Measurements from ENCODE around the gene ACTA1. TPM values are rescaled to one million over a fixed set of nuclear protein-coding genes. Genes with fewer than 3 reads are reported as not detected.

ACTA1 gene
- total RNA-seq, 6 donors from 2014 or later, result 0.17 to 0.26 TPM; not detected in 4

GRCh38 chr1:229466887-229467286, 33.0 kb upstream of the ACTA1 start:
- DNase-seq (no peak), ATAC-seq (ENCODE audit: low FRiP score in 2 of 2) (no peak)
- 91 to 97% methylated on average over 1 of the region's 1 CpG for WGBS, 2 donors
- no peak overlapping the region for H3K27ac ChIP-seq
- H3K36me3 ChIP-seq, result peaks cover 22 to 86% (median 62%) of the 10 kb centered on the region in 4 donors
- H3K4me3 ChIP-seq, result no peak overlapping the region
- H3K27me3 ChIP-seq, result no peaks in the 10 kb centered on the region
- H3K4me1 ChIP-seq, result no peaks in the 10 kb centered on the region
- H3K9me3 ChIP-seq, result no peaks in the 10 kb centered on the region
- TF ChIP-seq CTCF (IDR thresholded peaks at IDR 0.05), result no peak
- TF ChIP-seq EP300 (IDR thresholded peaks at IDR 0.05), result no peak
- no peak for TF ChIP-seq POLR2A (IDR thresholded peaks at IDR 0.05)
- TF ChIP-seq POLR2AphosphoS5 (IDR thresholded peaks at IDR 0.05), result no peak

GRCh38 chr1:229464672-229465071, 30.8 kb upstream of the ACTA1 start:
- H3K27me3 ChIP-seq, result no peaks in the 10 kb centered on the region
- H3K9me3 ChIP-seq, result no peaks in the 10 kb centered on the region
- peaks cover 23 to 89% (median 67%) of the 10 kb centered on the region in 4 donors for H3K36me3 ChIP-seq
- TF ChIP-seq EP300 (IDR thresholded peaks at IDR 0.05) (no peak), POLR2A (IDR thresholded peaks at IDR 0.05) (no peak), CTCF (IDR thresholded peaks at IDR 0.05) (no peak), POLR2AphosphoS5 (IDR thresholded peaks at IDR 0.05) (no peak)
- DNase-seq (no peak), ATAC-seq (ENCODE audit: low FRiP score in 2 of 2) (no peak)
- H3K4me3 ChIP-seq, result no peak overlapping the region
- no peak overlapping the region for H3K27ac ChIP-seq
- 97 to 98% methylated on average over 8 of the region's 8 CpGs for WGBS, 2 donors
- H3K4me1 ChIP-seq, result no peaks in the 10 kb centered on the region

- no peak for DNase-seq
- WGBS, 2 donors, result 92 to 93% methylated on average over 7 of the region's 7 CpGs
- Histone ChIP-seq H3K4me3 (no peak overlapping the region), H3K9me3 (no peaks in the 10 kb centered on the region), H3K4me1 (no peaks in the 10 kb centered on the region), H3K27me3 (no peaks in the 10 kb centered on the region), H3K36me3 (peaks cover 26 to 99% (median 70%) of the 10 kb centered on the region in 4 donors), H3K27ac (no peak overlapping the region)
- no peak for ATAC-seq (ENCODE audit: low FRiP score in 2 of 2)
- TF ChIP-seq CTCF (IDR thresholded peaks at IDR 0.05) (no peak), EP300 (IDR thresholded peaks at IDR 0.05) (no peak), POLR2AphosphoS5 (IDR thresholded peaks at IDR 0.05) (no peak), POLR2A (IDR thresholded peaks at IDR 0.05) (no peak)
These were observed 27.3 kb upstream of the ACTA1 start for GRCh38 chr1:229461032-229461668.

- no peaks in the 10 kb centered on the region for H3K9me3 ChIP-seq
- TF ChIP-seq POLR2A (IDR thresholded peaks at IDR 0.05), result no peak
- TF ChIP-seq EP300 (IDR thresholded peaks at IDR 0.05), result no peak
- TF ChIP-seq POLR2AphosphoS5 (IDR thresholded peaks at IDR 0.05), result no peak
- no peak for TF ChIP-seq CTCF (IDR thresholded peaks at IDR 0.05)
- peaks cover 32 to 95% (median 63%) of the 10 kb centered on the region in 4 donors for H3K36me3 ChIP-seq
- 99% methylated on average over 3 of the region's 3 CpGs for WGBS, 2 donors
- H3K4me3 ChIP-seq, result no peak overlapping the region
- no peaks in the 10 kb centered on the region for H3K4me1 ChIP-seq
- ATAC-seq (ENCODE audit: low FRiP score in 2 of 2), result no peak
- DNase-seq, result no peak
- no peaks in the 10 kb centered on the region for H3K27me3 ChIP-seq
- H3K27ac ChIP-seq, result no peak overlapping the region
These were observed 25.9 kb upstream of the ACTA1 start for GRCh38 chr1:229459815-229460214.

GRCh38 chr1:229457436-229457835, 23.5 kb upstream of the ACTA1 start:
- peaks cover 18 to 88% (median 42%) of the 10 kb centered on the region in 4 donors for H3K36me3 ChIP-seq

More at GRCh38 chr1:229457436-229457835, 23.5 kb upstream of the ACTA1 start:
- Histone ChIP-seq H3K9me3 (no peaks in the 10 kb centered on the region), H3K27me3 (no peaks in the 10 kb centered on the region), H3K4me1 (no peaks in the 10 kb centered on the region), H3K4me3 (no peak overlapping the region), H3K27ac (no peak overlapping the region)
- TF ChIP-seq POLR2AphosphoS5 (IDR thresholded peaks at IDR 0.05) (no peak), CTCF (IDR thresholded peaks at IDR 0.05) (no peak), EP300 (IDR thresholded peaks at IDR 0.05) (no peak), POLR2A (IDR thresholded peaks at IDR 0.05) (no peak)
- ATAC-seq (ENCODE audit: low FRiP score in 2 of 2) (no peak), DNase-seq (no peak)
- WGBS, 2 donors, result 89 to 91% methylated on average over 4 of the region's 4 CpGs
